ENCODE data around the gene TGFB1.
A peak's percentile ranks its signal among the peaks of the same experiment; 100 is the strongest.
"Not testable (repeated sequence)": the region's sequence is repeated elsewhere in the genome, so short reads cannot be mapped to it uniquely, and the experiment has no call there.

The TGFB1 gene

DNA sequence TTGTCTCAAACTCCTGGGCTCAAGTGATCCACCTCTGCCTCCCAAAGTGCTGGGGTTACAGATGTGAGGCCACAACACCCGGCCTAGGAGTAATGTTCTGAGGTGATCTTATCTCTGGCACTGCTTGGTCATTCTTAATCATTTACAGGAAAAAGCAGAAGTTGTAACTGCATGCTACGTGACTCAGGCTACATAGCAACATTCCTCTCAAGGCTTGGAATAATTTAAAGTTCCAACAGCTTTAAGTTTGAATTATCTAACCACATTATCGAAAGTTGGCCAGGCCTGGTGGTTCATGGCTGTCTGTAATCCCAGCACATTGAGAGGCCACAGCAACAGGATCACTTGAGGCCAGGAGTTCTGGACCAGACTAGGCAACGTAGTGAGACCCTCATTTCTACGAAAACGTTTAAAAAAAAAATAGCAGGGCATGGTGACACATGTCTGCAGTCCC, 14.2 kb upstream of the TGFB1 start:
- DNase-seq, result no peak

DNA sequence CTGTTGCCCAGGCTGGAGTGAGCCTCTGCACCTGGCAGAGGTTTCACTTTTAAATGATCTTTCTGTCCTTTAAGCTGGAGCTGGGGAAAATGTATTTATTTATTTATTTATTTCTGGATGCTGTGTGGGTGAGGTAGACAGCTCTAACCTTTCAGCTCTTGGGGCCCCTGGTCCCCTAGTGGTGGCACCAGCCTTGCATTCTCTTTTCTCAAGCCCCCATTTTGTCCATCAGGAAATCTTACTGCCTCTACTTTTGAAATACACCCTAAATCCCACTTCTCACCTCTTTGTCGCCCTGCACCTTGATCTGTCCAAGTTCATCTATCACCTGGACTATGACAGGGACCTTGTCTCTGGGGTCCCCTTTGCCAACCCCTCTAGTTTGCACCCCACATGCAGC, 12.4 kb upstream of the TGFB1 start:
- no peak for DNase-seq

DNA sequence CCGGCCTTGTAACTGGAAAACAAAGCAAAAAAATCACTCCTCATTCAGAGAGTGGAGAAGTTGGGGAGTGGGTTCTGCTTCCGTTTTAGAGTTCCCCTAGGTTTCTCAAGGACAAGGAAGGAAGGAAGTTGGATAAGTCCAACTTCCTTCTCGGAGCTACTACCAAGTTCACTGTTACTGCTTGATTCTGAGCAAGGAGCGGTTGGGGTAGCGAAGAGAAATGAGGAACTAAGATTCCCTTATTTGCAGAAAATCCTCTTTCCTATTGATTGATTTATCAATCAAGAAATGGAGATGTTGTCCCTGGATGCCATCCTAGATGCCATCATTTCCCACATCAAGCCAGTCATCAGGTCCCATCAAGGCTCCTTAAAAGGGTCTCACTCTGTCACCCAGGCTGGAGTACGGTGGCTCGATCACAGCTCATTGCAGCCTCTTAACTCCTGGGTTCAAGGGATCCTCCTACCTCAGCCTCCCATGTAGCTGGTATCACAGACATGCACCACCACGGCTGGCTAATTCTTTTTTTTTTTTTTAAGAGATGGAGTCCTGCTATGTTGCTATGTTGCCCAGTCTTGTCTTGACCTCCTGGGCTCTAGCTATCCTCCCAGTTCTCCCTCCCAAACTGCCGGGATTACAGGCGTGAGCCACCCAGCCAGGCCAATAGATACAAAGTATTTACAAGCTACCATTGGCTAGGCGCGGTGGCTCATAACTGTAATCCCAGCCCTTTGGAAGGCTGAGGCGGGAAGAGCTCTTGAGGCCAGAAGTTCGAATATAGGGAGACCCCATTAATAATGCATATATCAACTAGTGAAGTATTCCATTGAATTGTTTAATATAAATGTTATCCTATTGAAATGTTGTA, 11.0 kb upstream of the TGFB1 start:
- DNase-seq, result no peak

DNA sequence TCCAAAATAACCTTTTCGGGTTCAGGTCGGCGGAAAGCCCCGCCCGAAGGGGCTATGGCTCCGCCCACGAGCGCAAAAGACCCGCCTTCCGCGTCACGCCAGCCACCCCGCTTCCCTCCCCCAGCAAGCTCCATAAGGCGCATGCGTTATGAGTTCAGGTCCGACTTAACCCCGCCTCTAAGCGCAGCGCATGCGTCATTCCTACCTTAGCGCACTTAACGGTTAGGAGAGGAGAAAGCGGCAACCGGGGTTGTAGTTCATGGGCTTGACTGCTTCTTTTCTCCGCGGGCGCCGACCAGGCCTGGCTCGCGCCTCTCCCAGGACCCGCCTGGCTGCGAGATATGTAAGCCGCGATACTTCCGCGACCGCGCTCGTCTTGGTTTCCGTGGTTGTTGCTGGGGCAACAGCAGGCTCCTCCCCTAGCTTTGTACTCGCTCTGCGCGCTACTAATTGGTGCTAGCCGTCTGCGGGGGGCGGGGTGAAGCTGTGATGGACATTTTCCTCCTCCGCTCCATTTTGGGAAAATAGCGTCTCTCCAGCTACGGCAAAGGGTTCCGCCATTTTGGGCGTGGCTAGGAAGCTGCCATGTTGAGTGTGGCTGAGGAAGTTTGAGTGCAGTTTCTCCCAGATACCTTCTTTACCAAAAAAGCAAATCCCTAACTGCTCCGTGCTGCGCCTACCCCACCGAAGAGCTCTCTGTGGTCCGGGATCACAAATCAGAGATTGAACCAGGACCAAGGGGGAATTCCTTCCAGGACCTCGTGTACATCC, 10.2 kb upstream of the TGFB1 start, which contains the start of gene B9D2:
Gene B9D2 (minus strand): TSS at position 397 of the 771 bp plus-strand sequence. CDS start 630 bp downstream, outside the sequence.
- DNase-seq, result peak; percentile 99

DNA sequence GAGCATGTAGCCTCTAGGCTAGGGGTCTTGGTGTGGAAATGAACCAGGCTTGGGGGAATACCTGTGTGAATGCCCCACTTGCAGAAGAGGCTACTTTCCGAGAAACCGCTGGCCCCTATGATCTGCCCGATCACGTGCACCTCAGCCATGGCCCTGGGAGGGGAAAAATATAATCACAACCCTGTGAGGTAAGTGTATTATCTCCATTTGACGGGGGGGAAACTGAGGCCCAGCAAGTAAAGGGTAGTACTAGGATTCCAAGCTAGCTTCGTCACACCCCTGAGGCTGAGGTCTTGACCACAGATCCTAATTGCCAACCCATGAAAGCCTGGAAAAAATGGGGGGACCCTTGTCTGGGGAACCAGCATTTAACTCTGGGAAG, 9.6 kb upstream of the TGFB1 start:
- no peak for DNase-seq

DNA sequence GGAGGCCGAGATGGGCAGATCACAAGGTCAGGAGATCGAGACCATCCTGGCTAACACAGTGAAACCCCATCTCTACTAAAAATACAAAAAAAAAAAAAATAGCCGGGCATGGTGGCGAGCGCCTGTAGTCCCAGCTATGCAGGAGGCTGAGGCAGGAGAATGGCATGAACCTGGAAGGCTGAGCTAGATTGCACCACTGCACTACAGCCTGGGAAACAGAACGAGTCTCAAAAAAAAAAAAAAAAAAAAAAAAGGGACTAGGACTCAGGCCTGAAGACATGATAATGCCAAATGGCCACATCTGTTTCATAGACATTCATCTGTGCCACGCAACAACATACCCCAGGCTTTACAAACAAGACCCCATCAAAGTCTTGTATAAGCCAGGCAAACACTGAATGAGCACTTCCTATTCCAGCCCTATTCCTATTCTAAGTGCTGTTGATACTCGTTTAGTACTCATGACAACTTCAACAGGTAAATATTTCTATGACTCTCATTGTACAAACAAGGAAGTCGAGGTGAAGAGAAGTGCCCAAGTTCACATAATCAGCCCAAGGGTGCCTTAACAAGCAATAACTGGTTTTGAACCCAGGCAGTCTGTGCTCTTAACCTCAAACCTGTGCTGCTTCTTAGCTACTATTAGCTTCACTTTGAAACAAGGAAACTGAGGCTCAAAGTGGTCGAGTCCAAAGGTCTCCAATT, 8.6 kb upstream of the TGFB1 start:
- no peak for DNase-seq

DNA sequence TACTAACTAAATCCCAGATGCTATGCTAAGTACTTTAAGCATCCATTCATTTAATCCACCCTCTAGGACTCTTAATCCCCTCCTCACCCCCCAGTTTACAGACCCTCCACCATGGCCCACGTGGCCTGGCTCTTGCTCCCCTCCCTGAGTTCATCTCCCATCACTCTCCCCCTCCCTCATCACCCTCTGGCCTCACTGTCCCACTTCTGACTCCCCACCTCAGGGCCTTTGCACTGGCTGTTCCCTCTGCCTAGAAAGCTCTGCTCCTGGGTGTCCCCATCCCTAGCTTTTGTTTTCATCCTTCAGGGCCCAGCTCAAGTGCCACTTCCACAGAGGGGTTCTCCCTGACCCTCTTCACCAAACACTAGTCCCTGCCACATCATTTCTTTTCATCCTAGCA, 6.0 kb upstream of the TGFB1 start:
- no peak for DNase-seq

DNA sequence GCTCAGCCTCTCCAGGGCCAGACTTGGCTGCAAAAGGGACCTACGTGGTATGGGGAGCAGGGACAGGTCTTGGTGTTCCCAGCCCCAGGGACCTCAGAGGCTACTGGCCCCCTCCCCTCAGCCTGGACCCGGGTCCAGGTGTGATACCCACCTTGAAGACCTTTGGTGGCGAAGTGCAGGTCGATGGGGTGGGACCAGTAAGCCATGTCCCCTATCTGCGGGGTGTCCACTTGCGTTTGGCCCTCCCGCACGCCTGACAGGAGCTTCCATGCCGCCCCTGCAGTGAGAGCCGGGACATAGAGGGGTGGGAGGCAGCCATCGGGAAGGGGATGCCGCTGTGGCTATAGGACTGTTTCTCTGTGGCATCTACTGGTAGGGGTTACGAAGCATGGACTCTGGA, 4.0 kb upstream of the TGFB1 start:
- DNase-seq, result no peak

DNA sequence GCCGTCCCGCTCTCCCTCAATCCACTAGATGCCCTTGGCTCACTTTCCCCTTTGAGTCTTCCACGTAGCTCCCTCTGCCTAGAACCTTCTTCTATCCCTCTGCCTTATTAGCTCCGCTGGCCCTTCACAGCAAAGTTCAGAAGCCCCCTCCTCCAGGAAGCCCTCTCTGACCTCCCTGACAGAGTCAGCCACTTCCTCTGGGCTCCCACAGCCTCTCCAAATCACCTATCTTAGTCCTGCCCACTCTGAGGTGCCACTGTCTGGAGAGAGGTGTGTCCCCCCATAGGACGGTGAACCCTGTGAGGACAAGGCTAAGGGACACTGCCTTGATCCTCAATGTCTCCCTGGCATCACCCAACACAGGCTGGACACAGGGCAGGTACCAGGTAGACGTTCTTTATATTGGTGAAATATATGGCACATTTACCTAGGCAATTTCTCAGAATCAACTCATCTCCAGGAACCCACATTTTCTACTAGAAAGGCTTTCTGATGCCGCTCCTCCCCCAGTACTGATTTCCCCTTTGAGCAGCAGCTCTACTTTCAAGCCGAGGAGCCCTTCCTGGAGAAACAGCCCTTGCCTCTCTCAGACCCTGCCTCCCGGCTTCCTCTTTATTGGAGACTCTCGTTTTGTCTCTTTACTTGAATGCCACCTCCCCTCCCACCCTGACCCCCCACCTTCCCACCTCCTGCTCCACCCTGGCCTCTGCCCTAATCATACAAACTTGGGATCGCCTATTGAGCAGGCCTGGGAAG, 3.4 kb upstream of the TGFB1 start:
- no peak for DNase-seq

DNA sequence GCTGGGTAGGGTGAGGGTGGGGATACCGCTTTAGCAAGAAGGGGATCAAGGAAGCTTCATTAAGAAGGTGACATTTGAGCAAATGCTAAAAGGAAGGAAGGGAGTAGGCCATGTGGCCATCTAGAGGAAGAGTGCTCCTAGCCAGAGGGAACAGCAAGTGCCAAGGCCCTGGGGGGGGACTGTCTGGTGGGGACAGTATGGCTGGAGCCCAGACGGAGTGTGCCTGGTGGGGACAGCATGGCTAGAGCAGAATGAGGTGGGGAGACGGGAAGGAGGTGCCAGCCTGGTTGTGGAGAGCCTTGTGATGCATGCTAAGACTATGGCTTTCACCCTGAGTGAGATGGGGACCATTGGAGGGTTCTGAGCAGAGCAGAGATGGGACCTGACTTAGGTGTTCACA, 2.1 kb upstream of the TGFB1 start:
- no peak for DNase-seq

DNA sequence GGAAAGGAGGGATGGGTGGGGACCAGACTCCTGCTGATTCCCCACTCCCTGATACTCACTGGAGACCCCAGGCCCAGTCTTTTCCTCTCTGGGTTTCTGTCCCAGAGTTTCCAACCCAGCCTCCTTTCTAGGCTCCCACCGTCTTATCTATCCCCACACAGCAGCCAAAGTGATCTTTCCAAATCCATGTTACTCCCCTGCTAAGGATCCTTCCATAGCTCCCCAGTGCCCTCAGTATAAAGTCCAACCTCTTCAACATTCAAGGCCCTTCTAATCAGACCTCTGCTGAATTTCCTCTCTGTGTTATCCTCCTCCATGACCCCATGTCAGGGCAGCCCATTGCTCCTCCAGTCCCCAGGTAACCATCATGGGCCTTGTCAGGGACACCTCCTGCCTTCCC, 1.3 kb upstream of the TGFB1 start:
- no peak for DNase-seq

DNA sequence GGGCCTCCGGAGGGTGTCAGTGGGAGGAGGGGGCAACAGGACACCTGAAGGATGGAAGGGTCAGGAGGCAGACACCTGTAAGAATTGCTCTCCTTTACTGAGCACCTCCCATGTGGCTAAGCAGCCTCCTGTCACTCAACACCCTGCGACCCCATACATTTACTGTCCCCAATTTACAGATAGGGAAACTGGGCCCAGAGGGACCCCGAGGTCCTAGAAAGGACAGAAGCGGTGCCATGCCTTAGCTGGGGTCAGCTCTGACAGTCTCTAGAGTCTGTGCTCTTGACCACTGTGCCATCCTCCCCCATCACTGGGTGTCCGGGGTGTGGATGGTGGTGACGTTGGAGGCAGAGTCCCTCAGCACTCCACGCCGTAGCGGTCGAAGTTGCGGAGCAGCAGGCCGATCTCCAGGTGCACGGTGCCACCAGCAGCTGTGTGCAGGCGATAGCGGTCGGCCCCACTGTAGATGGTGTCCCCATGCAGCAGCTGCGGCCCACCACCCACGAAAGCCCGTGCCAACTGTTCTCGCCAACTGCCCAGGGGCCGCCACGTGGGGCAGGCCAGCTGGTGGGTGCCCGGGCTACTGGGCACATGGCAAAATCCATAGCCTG, 726 bp upstream of the TGFB1 start:
- DNase-seq, result no peak

DNA sequence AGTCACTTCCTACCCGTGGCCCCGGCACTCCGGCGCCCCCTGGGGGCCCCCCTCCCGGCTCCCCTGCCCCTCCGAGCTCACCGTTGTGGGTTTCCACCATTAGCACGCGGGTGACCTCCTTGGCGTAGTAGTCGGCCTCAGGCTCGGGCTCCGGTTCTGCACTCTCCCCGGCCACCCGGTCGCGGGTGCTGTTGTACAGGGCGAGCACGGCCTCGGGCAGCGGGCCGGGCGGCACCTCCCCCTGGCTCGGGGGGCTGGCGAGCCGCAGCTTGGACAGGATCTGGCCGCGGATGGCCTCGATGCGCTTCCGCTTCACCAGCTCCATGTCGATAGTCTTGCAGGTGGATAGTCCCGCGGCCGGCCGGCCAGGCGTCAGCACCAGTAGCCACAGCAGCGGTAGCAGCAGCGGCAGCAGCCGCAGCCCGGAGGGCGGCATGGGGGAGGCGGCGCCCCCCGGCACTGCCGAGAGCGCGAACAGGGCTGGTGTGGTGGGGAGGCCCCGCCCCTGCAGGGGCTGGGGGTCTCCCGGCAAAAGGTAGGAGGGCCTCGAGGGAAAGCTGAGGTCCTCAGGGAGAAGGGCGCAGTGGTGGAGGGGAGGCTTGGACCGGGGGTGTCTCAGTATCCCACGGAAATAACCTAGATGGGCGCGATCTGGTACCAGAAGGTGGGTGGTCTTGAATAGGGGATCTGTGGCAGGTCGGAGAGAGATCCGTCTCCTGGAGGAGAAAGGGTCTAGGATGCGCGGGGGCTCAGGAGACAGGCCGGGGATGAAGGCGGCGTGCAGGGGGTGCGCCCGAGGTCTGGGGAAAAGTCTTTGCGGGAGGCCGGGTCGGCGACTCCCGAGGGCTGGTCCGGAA, 885 bp downstream of the TGFB1 start:
- peak; percentile 76 for DNase-seq

DNA sequence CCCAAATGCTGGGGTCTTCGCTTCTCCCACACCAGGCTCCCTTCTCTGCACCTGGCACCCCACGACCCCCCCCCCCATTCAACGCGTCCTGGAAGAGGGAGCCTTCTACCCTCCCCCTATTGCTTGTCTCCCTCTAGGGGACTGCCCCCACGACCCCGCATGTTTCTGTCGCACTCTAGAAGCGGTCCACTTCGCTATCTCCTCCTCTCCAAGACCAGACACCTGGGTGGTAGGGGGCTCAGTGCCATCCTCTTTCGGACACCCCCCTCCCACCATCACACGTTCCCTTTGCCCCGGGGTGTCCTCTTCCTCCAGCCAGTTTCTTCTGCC, 1.5 kb downstream of the TGFB1 start:
- DNase-seq, result no peak

DNA sequence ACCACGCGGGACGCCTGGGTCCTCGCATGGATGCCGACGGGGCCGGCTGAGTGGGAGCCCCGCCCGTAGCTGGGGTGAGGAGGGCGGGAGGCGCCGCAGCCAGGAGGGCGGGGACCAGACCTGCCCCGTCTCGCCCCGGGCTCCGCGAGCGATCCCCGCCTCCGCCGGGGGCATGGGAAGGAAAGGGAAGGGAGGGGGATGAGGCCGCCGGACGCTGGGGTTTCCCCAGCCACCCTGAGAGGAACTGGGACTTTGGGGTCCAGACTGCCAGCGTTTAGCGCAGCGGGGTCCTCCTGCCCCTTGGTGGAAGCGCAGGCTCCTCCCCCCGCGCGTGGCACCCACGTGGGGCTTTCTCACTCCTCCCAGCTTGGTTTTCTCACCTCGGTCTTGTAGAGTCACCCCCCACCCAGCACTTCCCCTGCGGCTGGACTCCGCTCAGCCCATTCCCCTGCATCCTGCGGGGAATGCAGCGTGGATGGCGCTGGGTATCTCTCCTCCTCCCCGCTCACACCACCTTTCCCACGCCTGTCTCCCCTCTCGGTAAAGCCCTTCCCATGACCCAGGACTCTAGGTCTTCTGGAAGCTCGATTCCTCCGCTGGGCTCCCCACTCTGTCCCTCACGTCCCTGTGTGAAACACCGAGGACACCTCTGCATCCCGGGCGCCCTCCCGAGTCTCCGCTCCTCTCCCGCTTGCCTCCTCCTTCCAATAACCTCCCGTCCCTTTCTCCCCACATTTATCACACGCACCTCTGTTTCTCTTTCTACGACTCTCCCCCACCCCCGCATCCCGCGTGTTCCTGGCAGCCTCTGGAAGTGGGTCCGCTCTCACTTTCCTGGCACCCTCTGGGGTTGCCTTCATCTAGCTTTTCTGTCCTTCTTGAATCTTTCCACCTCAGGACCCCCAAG, 2.1 kb downstream of the TGFB1 start:
- peak; percentile 87 for DNase-seq

DNA sequence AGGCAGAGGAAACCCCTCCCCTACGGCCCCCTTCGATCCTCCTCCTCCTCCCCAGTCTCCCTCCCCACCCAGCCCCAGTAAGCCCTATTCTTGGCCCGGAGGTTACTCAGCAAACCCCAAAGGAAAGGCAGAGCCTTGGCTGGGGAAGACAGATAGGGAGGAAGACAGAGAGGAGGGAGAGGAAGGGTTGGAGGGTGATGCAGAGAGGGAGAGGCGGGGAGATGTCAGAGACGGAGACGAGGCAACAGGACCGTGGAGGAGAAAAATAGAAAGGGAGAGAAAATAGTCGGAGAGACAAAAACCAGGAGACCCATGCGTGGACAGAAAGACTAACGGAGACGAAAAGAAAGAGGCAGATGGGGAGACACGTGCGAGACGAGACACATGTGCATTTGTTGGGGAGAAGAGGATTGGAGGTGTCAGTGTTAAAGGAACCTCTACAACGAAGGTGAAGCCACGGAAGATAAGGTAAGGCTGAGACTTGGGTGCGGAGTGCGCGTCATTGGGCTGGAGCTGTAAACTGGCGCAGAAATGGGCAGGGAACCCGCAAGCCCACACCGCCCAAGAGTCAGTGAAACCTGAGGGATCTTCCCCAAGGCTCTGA, 2.9 kb downstream of the TGFB1 start:
- DNase-seq, result no peak

DNA sequence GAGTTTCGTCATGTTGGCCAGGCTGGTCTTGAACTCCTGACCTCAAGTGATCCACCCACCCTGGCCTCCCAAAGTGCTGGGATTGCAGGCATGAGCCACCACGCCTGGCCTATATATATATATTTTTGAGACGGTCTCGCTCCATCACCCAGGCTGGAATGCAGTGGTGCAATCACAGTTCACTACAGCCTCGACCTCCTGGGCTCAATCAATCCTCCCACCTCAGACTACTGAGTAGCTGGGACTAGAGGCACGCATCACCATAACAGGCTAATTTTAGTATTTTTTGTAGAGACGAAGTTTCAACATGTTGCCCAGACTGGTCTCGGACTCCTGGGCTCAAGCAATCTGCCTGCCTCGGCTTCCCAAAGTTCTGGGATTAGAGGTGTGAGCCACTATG, 6.8 kb downstream of the TGFB1 start:
- DNase-seq, result not testable (repeated sequence)

DNA sequence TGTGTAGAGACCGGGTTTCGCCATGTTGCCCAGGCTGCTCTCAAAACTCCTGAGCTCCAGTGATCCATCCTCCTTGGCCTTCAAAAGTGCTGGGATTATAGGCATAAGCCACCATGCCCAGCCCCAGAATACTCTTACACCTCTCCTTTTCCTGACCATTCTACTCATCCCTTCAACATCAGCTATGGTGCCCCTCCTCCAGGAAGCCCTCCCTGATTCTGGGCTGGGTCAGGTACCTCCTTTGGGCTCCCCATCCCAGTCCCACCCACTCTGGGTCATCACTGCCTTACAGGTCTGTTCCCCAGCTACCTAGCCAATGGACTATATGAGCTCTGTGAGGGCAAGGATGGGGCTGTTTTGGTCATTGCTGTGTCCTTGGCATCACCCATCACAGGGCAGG, 9.6 kb downstream of the TGFB1 start:
- no peak for DNase-seq

DNA sequence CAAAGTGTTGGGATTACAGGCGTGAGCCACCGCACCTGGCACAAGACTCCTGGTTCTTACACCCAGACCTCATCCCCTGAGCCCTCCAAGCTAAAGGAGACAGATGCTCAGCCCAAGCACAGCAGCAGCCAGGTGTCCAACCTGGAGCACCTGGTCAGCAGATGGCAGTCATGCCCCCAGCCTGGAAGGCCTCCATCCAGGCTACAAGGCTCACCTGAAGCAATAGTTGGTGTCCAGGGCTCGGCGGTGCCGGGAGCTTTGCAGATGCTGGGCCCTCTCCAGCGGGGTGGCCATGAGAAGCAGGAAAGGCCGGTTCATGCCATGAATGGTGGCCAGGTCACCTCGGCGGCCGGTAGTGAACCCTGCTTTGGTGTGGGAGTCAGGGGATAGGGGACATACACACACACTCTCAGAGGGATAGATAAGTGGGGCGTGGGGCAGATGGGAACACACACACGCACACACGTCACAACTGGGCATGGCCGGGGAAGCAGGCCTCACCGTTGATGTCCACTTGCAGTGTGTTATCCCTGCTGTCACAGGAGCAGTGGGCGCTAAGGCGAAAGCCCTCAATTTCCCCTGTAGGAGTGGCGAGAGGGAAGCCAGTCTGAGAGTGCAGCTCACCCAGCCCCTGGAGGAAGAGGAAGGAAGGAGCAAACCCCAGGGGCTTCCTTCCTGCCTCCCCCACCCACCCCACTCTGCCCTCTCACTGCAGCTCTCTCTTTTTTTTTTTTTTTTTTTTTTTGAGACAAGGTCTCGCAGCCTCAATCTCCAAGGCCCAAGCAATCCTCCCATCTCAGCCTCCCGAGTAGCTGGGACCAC, 11.8 kb downstream of the TGFB1 start:
- no peak for DNase-seq

Data from central memory CD4-positive, alpha-beta T cell (primary cell).